GM15510 (cell line): ENCODE measurements around the gene PGM2.

Experiments used
- POLR2A ChIP-seq: IDR thresholded peaks from 3 replicates; pipeline ENCODE4 v1.6.1; 2011; ENCODE audit warnings: borderline replicate concordance; ENCODE audit not compliant: insufficient read length; ENCODE audit errors: extremely low read depth

Gene PGM2

GRCh38 chr4:37803348-37803973 is 23.0 kb upstream of the PGM2 start:
- TF ChIP-seq POLR2A = no peak

GRCh38 chr4:37805091-37805490 is 21.4 kb upstream of the PGM2 start:
- TF ChIP-seq POLR2A = no peak

- no peak for TF ChIP-seq POLR2A
These were observed 13.8 kb upstream of the PGM2 start for GRCh38 chr4:37812713-37813112.

GRCh38 chr4:37815591-37815990 is 10.9 kb upstream of the PGM2 start:
- TF ChIP-seq POLR2A = no peak

- TF ChIP-seq POLR2A = no peak
These were observed 10.5 kb upstream of the PGM2 start for GRCh38 chr4:37816006-37816405.

- no peak for TF ChIP-seq POLR2A
These were observed 9.8 kb upstream of the PGM2 start for GRCh38 chr4:37816719-37817118.

- no peak for TF ChIP-seq POLR2A
These were observed 7.7 kb upstream of the PGM2 start for GRCh38 chr4:37818752-37819151.

GRCh38 chr4:37821953-37822605 is 4.4 kb upstream of the PGM2 start:
- TF ChIP-seq POLR2A = no peak

GRCh38 chr4:37825968-37826294 is 555 bp upstream of the PGM2 start:
- TF ChIP-seq POLR2A = no peak

- no peak for TF ChIP-seq POLR2A
These were observed 672 bp downstream of the PGM2 start for GRCh38 chr4:37827030-37827685.

GRCh38 chr4:37827802-37828321 is 1.4 kb downstream of the PGM2 start:
- no peak for TF ChIP-seq POLR2A

- TF ChIP-seq POLR2A = no peak
These were observed 2.4 kb downstream of the PGM2 start for GRCh38 chr4:37828843-37829242.

GRCh38 chr4:37830640-37831039 is 4.2 kb downstream of the PGM2 start:
- no peak for TF ChIP-seq POLR2A

- no peak for TF ChIP-seq POLR2A
These were observed 8.5 kb downstream of the PGM2 start for GRCh38 chr4:37835031-37835430.

GRCh38 chr4:37835806-37836205 is 9.3 kb downstream of the PGM2 start:
- TF ChIP-seq POLR2A = no peak

- no peak for TF ChIP-seq POLR2A
These were observed 9.8 kb downstream of the PGM2 start for GRCh38 chr4:37836274-37836673.
